HG03342 (cell line): ENCODE data around the gene PHACTR1.
A peak's percentile ranks its signal among the peaks of the same experiment; 100 is the strongest.

Source experiments
- ATAC-seq: cut with Tn5 transposase; IDR thresholded peaks from one replicate; pipeline ENCODE4 v1.9.1; 2021; ENCODE audit warnings: mild to moderate bottlenecking, moderate library complexity; ENCODE audit not compliant: unreplicated experiment

PHACTR1 gene

DNA sequence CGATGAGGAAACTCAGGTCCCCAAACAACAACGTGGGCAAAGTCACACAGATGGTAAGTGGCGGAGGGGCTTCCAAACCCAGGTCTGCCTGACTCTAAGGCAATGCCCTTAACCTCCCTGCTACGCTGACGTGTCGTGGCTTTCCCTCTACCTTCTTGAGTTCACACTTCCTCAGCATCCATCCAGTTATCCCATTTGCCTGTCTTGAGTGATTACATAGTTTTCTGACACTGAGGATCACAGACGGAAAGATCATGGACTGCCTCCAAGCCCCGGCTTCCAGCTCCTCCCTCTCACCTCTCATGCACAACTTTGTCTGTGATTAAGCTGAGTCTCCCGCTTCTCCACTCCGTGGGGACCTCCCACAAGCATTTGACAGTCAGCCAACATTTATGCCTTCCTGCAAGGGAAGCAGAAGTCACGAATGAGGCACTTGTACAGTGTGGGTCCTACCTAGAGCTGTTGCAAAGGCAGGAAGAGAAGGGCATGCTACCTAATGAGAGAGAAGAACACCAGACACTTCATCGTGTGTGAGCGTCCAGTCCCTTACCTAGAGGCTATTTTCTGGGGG is 578.0 kb downstream of the PHACTR1 start:
- ATAC-seq: no peak

GRCh38 chr6:13295576-13295975 is 579.0 kb downstream of the PHACTR1 start:
- no peak for ATAC-seq

- no peak for ATAC-seq
These were observed 580.0 kb downstream of the PHACTR1 start for GRCh38 chr6:13296536-13296997.

- no peak for ATAC-seq
These were observed 580.8 kb downstream of the PHACTR1 start for GRCh38 chr6:13297391-13297790.

- ATAC-seq: no peak
These were observed 581.9 kb downstream of the PHACTR1 start for GRCh38 chr6:13298446-13298845.

- ATAC-seq: no peak
These were observed 582.8 kb downstream of the PHACTR1 start for GRCh38 chr6:13299403-13299821.

DNA sequence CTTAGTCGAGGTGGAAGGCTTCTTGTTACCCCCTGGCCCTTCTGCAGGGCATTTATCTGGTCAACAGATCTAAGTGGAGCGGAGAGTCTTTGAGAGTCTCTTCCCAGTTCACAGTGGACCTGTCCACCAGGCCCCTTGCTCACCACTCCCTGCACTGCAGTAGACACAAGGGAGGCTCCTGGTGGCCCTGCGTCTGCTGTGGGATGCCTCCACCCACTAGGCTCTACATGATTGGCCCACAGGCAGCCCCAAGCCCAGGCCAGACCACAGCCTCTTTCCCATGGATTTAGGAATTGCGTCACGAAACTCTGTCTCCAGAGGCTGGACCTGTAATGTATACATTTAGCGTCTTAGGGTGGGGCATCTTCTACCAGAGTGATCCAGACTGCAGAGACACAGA is 583.4 kb downstream of the PHACTR1 start:
- no peak for ATAC-seq

GRCh38 chr6:13300643-13301590 is 584.4 kb downstream of the PHACTR1 start:
- no peak for ATAC-seq

GRCh38 chr6:13302291-13302690 is 585.7 kb downstream of the PHACTR1 start:
- ATAC-seq: no peak

GRCh38 chr6:13302751-13303667 is 586.4 kb downstream of the PHACTR1 start:
- peak; percentile 80 for ATAC-seq

DNA sequence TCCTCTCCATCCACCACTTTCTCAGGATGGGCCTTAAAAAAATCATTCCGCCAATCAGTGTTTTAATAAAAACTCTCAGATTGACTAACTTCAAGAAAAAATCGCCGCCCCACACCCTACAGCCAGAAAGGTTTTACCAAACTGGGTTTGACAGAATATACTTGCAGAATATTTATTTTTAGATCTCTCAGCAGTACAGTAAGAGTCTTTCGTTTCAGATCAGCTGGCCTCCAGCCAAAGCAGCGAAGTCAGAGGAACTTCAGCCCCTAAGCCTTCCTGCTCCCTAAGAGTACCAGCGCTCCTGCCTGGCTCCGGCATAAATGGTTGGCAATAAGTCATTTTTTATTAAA is 587.1 kb downstream of the PHACTR1 start:
- peak; percentile 44 for ATAC-seq

GRCh38 chr6:13304101-13304500 is 587.5 kb downstream of the PHACTR1 start:
- no peak for ATAC-seq

DNA sequence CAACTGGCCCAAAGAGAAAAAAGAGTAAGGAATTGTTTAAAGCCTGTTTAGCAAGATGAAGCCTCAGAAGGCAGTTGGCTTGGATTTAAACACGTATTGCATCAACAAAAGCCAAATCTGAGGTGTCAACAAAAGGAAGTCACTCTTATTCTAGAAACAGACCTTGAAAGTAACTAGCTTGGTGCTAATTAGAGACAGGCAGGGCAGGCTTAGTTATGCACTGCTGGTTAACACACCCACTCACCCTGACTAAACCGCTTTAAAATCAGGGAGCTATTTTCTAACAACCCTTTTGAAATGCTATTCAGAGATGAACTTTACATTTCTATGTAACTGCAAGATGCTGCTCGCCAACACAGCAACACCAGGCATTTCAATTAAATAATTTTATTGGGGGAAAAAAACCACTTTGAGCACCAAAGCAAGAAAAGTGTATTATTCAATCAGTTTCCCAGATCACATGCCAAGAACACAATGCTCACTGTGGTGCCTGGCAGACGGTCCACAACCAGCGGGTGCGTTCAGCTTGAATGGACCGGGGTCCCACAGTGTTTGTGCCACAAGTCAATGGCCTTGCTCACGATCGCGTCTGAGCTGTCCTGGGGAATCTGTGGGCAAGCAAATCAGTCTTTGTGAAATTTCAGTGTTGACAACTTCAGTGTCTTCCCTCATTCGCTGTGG is 588.2 kb downstream of the PHACTR1 start:
- ATAC-seq: peak; percentile 30

DNA sequence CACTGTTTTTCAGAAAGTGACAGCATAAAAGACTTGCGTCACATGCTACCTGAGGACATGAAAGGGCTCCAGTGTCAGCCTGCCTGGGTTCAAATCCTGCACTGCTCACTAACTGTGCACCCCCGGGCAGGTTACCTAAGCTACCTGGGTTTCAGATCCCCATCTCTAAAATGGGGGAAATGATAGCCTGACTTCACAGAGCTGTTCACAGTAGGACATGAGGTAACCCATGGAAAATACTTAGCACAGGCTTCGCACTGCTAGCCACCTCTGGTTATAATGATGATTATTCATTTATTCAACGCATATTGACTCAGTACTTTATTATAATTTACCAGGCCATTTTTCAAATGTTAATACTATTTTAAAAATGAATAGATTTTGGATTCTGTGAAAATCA is 588.7 kb downstream of the PHACTR1 start:
- ATAC-seq: no peak

DNA sequence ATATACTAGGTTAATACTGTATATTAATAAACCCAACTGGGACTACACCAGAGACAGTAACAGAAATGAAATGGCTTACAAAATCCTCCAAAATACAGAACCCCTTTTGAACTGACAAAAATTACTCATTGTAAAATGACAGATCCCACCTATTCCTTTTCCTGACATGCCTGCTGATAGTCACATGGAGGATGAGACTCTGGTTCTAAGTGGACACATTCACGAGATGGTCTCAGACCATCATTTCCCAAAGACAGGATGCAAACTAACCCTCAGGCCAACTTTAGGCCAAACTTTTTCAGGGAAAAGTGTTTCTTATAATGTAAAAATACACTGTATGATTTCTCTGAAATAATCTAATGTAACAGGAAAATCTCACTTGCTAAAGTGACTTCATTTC is 589.2 kb downstream of the PHACTR1 start:
- ATAC-seq: no peak

GRCh38 chr6:13307508-13307995 is 591.0 kb downstream of the PHACTR1 start:
- ATAC-seq: no peak

- no peak for ATAC-seq
These were observed 591.8 kb downstream of the PHACTR1 start for GRCh38 chr6:13308332-13308731.

DNA sequence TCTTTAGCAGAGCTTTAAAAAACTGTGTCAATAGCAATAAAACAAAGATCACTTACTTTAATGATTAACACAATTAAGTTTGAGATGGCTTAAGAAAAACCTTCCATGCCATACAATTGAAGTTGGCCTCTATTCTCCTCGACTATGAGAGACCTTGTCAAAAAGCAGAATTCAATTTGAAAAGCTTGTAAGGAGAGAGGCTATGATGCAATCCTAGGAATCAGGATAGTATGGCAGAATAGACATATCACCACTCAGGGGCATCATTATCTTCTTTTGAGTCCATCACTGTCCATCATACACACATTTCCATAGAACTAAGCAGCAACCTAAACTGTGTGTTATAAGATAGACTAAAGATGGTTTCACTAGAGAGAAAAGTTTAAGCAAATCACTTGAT is 594.6 kb downstream of the PHACTR1 start:
- no peak for ATAC-seq

GRCh38 chr6:13314806-13315205 is 598.2 kb downstream of the PHACTR1 start:
- ATAC-seq: no peak

DNA sequence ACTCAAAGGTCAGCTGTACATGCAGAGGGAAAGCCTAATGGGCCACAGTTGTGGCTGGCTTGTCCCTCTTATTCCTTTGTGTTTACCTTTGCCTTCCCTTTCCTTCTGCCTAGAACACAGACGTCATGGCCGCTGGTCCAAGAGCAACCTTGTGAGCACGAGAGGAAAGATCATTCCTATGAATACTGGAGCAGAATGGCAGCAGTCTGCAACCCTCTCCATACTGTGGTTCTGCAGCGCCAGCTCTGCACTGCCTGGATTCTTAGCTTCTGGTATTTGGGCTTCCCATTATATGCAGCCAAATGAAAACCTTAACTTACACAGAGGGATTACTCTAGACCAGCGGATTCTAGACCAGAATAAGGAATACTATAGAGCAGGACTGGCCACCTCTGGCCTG is 599.3 kb downstream of the PHACTR1 start:
- no peak for ATAC-seq

- no peak for ATAC-seq
These were observed 602.3 kb downstream of the PHACTR1 start for GRCh38 chr6:13318821-13319220.
